Stimulated activated CD8-positive, alpha-beta memory T cell treated with anti-CD3 and anti-CD28 coated beads, Interleukin-15, amount 100 ng/mL, for 24 hours (primary cell): ENCODE measurements around the gene FHIT.
"Not testable (repeated sequence)": the region's sequence is repeated elsewhere in the genome, so short reads cannot be mapped to it uniquely, and the experiment has no call there.

Experiments
- DNase-seq: peaks from one replicate; pipeline ENCODE4 v3.0.0-alpha.2; 2020; ENCODE audit warnings: low read depth

The FHIT gene

DNA sequence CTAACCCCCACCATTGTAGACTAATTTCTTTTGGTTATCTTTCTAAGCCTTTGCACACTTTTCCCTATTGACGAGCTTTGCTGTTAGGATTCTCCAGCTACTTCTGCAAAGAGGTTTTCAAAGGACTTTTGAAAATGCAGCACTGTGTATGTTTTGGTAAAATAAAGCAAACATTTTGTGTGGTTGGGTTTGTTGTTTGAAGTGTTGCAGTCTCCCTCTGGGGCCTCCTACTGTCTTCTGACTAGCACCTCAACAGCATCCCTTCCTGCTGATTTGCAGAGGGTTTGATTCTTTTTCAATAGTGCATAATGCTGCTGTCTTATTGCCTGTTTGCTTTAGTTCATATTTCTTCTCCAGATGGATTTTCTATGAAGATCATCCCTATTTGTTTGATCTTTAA, 1426.4 kb downstream of the FHIT start:
- DNase-seq: no peak

DNA sequence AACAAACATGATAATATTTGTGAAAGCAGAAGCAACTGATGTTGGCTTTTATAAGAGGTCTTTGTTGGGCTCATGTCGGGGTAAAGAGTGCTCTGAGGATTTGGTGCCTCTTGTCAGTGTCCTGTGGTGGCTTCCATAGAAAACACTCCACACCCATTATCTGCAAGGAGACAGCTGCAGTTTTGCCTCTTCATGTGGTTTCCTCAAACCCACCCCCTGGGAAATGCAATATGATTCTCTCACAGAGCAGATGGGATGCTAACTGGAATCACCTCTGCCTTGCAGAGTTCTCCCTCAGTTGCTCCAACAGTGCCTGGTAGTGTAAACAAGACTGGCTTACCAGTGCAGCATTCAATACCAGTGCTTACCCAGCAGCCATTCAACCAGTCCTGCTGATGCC, 1430.0 kb downstream of the FHIT start:
- DNase-seq: no peak

DNA sequence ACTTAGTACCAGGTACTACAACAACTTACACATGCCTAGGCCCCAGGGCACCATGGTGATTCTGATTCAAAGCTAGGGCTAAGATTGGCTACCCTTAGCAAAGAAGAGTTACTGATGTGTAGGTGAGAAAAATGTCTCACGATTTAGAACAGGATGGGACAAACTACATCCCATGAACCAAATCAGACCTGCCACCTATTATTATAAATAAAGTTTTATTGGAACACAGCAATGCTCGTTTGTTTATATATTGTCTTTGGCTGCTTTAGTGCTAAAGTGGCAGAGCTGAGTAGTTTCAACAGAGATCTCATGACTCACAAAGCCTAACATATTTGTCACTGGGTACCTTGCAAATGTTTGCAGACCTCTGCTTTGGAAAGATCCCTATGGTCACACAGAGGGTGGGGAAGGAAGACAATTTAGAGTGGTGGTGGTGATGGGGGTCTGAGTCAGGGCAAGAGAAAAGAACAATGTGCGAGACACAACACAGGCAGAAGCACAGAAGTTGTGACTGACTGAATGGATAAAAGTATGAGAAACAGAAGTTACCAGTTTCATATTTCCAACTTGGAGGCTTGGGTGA, 1430.8 kb downstream of the FHIT start:
- no peak for DNase-seq

DNA sequence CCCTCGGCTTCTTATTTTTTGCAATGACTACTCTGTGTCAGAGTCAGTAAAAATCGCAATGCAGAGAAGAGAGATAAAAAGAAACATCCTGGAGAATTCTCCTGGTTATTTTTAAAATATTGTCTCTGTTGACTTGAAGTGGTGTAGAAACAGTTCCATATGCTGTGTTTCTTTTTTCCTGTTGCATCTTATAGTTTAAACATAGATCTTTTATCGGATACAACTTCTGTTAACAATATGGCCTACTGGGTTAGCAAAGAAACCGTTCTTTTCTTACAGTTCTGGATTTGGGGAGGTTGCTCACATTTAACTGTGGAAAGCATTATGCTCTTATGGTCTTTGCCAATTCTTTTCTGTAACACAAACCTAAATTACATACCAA, 1432.3 kb downstream of the FHIT start:
- DNase-seq: no peak

DNA sequence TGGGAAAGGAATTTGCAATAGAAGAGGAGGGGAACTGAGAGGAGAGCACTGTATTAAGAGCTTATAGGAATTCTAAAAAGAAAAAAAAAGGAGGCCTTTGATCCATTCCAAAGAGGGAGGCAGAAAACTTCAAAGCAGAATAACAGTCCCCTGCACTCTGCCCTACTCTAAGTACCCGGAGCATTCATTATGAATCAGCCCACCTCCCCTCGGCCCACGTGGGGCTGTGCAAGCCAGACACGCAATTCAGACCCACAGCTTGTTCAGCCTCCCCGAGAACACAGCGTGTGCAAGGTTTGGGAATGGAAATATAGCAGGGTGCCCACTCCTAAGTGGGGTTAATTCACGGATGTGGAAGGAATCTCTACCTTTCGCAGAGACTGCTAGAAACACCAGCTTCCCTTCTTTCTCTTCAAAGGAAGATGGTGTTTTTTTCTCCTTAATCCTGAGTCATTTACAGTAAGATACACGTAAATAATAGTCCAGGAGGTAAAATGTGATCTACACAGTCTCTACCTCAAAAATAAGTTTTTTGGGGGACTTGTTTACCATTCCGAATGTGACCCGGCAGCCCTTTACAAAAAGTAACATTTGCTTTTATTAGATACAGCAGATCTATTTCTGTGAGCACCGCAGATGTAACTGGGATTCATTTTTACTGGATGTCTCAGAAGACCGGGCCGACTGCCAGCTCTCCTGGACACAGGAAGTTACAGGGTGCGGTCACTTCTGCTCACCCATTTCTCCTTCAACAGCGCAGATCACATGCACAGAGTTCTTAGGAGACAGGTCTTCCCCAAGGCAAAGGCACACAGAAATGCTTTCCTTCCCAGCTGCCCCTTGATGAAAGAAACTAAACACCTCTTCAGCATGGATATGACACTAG, 1433.0 kb downstream of the FHIT start:
- DNase-seq: no peak

DNA sequence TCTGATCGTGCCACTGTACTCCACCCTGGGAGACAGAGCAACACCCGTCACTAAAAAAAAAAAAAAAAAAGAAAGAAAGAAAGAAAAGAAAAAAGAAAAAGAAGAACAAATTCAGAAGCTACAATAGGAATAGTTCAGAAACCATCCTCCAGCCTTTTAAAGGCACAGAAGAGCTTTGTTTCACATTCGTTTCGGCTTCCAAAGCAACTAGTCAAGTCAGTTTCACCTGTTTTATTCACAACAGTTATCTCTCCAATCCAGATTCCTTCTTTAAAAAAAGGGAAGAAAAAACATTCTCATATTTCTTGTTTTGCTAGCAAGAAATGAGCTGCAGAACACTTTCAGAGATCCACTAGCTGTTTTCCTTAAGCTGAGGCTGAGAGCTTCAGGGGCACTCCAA, 1433.7 kb downstream of the FHIT start:
- no peak for DNase-seq

DNA sequence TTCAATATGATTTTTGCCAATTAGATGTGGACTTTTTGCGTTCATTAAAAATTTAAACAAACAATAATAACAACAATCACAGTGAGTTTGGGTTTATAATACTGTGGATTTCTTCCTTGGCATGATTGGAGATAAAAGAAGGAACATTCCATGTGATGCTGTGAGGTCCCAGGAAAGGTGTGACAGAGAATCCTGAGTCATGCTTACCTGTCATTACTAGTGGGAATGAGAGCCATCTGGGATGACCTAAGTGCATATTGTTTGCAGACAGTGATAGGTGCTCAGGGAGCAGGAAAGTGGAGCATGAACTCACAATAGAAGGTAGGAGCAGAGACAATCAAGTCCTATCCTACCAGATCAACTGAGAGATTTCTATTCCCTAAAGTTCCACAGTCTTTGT, 1434.9 kb downstream of the FHIT start:
- no peak for DNase-seq

DNA sequence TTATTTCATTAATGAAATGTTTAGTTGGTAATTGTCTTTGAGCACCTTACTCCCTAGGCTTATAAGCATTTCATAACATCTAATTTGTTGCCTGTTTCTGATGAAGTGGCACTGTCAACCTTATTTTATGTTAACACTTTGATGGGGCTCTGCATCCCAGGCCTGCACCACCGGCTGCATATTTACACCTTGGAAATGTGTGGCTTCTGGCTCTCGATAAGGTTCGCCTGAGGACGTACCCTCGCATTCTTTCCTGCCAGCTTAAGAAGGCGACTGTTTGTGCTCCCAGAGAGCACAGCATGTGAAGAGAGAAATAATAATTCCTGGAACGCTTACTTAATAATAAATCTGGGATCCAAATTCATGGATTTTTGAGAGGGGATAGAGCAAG, 1438.1 kb downstream of the FHIT start:
- DNase-seq: no peak

DNA sequence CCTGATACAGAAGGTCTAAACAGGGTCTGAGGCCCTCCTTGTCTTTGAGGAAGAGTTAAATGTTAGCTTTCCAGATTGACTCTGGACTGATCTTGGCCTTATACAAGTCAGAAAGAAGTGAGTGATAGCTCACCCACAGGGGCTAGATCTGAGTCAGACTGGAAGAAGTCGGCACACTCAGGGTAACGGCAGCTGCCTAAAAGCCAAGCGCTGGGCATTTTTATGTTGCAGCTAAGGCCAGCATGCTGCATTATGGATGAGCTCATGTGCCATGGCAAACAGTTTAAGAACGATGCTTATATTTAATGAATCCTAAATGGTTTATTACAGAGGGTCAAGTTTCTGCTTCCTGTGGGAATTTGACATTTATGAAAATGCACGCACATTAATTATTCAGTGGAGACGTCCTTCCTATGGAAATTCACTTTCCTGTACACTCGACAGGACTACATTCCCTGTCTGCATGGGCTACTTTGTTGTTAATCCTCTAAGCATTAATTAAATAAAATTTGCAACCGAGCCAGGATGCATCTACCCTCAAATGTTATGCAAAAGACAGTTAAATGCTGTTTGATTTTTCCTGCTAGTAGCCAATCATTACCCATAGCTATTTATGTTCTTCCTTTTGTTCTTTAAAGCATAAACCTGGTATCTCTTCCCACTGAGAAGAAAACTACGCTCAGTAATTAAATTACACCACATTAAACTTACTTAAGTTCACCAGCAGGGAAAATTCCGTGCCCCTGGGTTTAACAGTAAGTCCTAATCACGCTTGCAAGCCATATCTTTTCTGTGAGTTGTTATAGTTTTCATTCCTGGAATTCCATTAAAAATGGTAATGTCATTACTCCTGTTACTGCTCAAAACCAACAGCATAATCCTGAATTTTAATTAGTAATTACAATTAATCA, 1438.8 kb downstream of the FHIT start:
- DNase-seq: no peak

DNA sequence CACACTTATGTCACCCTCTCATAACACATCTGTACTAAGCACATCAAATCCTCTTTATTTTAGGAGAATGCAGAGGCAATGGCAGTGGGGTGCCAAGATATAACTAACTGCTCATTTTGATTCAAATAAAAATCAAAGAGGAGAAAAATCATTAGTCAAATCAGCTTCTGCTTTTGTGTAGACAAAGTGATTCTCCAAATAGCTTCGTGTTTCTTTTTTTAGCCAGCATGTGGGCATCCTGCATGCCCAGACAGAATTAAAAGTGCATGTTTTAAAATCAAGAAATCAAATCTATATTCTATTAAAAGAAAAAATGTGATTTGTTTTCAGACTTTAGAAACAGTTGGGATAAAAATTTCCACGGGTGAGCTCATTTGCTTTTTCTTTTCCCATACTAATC, 1440.1 kb downstream of the FHIT start:
- no peak for DNase-seq

DNA sequence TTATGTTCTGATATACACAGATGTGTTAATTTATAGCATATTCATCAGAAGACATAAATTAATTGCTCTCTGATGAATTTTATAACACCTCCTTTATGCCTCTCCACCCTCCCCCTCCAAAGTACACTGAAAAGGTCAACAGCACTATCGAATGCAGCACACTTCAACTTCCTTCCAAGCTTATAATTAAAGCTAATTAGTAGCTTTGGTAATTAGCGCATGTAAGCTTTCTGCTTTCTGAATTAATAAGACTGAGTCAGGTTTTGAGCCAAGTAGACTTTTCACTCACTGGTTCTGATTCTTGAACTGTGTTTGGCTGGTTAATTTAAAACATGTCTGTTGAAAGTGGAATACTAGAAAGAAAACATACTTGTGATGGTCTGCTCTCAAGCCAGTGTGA, 1440.6 kb downstream of the FHIT start:
- DNase-seq: no peak

DNA sequence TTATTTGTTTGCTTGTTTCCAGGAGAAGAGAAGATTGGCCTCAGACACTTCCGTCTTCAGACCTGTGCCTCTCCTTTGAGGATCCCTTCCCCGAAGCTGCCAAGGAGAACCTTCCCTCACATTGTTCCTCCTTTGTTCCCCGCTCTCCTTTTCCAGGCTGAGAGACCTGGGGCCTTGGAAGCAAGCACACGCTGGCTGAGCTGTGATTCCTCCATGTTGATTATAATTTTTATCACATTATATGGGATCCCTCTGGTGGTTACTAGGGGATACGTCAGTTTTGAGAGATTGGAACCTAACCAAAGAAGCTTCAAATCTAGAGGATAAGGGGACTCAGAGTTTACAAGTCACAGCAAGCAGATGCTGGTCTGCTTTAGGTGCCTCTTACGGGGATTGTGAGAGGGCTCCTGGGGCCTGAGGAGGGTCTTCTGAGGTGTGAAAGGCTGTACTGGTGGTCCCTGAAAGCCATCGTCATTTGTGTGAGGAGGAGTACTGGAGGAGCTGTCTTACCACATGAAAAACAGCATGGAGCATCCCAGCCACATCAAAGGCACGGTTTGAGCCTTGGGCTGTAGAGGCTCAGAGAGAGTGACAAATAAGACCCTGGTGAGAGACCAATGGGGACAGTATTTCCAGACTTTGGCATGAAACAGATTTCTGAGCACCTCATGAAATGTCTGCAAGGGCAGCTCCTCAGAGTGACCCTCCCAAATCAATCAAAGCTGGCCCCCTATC, 1441.4 kb downstream of the FHIT start:
- no peak for DNase-seq

DNA sequence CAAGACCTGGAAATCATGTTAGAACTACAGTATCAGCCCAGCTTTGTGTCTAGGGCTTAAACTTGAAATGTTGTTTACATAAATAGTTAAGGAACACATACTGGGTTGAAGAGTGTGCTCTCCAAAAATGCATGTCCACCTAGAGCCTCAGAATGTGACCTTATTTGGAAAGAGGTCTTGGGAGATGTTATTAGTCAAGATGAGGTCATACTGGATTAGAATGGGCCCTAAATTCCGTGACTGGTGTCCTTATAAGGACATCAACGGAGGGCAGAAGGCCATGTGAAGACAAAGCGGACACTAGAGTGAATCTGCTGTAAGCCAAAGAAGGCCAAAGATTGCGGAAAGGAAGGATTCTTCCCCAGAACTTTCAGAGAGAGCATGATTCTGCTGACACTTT, 1442.2 kb downstream of the FHIT start:
- DNase-seq: no peak

DNA sequence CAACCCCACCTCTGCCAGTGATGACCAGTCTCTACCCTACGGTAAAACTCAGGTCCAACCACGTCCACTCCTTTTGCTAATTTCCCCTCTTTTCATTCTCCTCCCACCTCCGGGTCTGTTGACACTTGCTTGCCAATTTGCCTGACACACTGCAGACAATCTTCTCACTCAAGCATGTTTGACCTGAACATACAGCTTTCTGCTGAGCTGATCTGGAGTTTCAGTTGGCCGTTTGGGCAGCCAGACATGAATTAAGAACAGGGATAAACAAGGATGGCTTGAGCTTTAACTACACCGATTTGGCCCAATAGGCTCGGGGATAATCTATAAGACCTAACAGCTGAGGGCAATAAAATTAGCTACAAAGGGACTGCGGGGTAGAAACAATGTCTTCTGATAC, 1442.8 kb downstream of the FHIT start:
- DNase-seq: no peak

DNA sequence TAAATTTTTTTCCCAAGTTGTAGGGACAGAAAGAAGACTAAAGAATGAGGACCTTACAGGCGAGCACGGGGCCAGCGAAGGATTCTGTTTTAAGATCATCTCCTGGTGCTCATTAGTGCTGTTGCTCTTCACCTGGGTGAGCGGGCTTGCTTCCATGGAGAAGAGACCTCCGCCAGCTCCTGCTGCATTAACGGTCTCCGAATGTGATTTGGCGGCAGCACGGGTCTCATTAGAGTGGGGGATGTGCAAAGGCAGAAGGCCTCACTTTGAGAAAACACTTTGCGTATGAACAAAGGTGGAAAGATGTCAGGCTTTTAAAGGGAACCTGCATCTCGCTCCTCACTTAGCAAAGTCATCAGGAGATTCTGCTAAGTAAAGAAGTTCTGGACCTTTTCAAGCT, 1448.0 kb downstream of the FHIT start:
- no peak for DNase-seq

DNA sequence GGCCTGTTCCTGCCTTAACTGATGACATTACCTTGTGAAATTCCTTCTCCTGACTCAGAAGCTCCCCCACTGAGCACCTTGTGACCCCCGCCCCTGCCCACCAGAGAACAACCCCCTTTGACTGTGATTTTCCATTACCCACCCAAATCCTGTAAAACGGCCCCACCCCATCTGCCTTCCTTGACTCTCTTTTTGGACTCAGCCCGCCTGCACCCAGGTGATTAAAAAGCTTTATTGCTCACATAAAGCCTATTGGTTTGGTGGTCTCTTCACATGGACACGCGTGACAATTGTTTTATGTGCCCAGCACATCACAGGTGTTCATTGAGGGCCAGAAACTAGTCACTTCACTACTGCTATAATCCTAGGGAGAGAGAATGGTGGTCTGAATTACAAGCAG, 1448.8 kb downstream of the FHIT start:
- DNase-seq: not testable (repeated sequence)

DNA sequence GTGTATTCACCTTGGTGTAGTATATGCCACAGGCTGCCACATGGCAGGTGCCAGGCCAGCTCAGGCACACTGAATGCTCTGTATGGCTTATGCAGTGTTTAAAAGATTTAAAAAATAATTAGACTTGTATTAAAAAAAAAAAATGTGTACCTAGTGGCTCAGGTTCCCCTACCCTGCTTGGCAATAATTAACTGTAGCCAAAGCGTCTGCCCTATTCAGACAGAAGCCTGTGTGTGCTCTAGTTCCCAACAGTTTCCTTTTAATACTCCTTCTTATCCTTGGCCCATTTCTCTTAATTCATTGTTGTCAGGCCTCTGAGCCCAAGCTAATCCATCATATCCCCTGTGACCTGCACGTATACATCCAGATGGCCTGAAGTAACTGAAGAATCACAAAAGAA, 1449.2 kb downstream of the FHIT start:
- DNase-seq: no peak

DNA sequence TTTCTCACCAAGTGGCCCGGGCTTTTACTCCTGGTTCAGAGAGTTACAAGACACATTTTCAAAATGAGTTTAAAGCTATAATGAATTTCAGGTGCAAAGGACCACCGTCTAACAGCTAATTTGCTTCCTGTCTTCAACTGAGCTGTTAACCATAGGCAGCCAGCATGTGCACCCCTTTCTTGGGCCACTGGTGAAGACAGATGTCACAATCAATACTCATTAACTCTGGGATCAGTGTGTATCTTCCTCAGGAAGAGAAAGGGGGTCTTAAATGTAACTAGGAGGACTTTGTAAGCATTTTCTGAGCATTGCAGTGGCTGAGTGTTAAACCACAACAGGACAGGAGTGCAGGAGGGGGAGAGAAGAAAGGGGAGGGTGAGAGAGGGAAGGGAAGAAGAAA, 1450.8 kb downstream of the FHIT start:
- no peak for DNase-seq

DNA sequence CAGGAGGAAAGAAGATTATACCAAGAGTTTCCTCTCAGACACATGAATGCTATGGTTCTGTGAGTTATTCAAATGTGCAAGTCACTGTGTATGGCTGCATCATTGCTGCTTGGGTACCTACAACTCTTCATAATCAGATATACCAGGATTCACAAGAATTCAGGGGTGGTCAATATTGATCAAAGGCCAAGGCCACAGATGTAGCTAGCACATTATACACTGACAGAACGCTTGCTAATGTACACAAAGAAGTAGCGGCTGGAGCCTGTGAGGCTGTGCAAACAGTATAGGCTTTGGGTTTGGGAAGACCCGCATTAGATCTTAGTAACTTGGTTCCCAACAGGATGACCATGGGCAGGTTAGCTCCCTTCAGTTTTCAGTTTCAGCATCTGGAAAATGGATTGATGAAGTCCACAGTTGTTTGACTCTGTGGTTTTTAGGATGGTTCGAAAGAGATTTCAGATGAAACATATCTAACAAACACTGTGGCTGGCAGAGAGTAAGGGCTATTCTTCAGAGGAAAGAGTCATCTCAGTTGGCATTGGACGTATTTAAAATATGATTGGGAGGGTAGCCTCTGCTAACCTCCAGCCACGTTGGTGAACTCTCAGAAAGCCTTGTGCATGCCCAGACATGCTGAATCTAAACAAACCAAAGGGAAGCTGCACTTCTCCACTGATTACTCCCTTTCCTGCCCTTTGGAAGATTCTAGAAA, 1452.7 kb downstream of the FHIT start:
- DNase-seq: no peak

DNA sequence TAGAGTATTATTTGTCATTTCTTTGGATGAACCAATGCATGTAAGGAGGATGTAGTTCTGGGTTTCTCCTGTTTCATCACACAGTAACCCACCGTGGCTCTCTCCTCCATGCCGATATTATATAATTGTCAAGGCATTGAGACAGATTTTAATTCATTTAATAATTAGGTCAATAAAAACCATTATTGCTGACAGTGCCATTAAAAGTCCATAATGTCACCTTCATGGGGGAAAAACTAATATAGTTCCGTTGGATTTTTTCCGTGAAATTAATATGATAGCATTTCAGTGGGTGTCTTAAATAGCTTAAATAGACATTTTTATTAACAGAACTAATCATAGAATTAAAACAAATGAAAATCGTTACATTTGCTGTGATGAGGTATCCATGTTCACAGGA, 1453.7 kb downstream of the FHIT start:
- no peak for DNase-seq

DNA sequence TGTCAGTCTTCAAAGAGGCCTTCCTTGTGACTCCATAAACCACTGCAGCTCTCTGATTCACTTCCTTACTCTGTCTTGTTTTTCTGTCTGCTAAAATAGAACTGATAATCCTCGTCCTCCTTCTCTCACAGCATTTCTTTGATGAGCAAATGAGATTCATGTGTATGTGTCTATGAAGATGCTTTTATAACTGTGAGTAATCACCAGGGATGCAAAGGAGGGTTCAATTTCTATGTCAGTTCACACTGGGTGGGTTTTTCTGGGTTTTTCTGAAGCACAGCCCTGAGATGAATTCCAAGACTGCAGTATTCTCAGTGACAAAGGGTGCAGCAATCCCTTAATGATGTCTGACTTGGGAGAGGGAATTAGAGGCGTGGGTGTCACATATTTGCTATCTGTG, 1454.8 kb downstream of the FHIT start:
- no peak for DNase-seq

DNA sequence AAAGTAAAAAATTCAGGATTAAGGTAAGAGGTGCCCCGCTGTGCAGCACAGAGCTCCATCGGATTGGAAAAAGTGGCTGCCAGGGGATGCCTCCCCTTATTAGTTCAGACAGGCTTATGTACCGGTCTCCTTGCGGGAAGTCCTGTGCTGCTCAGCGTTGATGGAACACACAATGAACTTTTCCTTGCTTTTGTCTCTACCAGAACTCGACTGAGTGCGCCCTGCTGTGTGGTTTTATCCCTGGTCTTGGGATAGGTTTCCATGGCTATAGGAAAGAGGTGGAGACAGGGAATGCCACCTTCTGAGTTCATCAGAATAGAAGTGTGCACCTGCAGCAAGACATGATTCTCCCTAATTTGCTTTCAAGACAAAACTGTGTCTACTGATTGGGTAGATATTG, 1455.5 kb downstream of the FHIT start:
- no peak for DNase-seq
